ENCODE data around the gene SH3TC2. TPM values are rescaled to one million over a fixed set of nuclear protein-coding genes. Genes with fewer than 3 reads are reported as not detected.
"Not testable (repeated sequence)": the region's sequence is repeated elsewhere in the genome, so short reads cannot be mapped to it uniquely, and the experiment has no call there.

Gene SH3TC2
- 1 to 10 TPM; 1.3 to 3.2 (median 1.4) TPM for polyA plus RNA-seq (ENCODE audit: insufficient read depth in 1 of 5, insufficient read length in 5 of 5, low replicate concordance in 1 of 5)
- long read RNA-seq, donor 1 = 0 reads
- long read RNA-seq, donor 2 = 0 reads
- long read RNA-seq, donor 3 = 0 reads
- long read RNA-seq, donor 4 = 0 reads
- long read RNA-seq, donor 5 = 0 reads
- long read RNA-seq, donor 6 = 0 reads
- long read RNA-seq, donor 7 = 0 reads
- long read RNA-seq, donor 8 = 0 reads

DNA sequence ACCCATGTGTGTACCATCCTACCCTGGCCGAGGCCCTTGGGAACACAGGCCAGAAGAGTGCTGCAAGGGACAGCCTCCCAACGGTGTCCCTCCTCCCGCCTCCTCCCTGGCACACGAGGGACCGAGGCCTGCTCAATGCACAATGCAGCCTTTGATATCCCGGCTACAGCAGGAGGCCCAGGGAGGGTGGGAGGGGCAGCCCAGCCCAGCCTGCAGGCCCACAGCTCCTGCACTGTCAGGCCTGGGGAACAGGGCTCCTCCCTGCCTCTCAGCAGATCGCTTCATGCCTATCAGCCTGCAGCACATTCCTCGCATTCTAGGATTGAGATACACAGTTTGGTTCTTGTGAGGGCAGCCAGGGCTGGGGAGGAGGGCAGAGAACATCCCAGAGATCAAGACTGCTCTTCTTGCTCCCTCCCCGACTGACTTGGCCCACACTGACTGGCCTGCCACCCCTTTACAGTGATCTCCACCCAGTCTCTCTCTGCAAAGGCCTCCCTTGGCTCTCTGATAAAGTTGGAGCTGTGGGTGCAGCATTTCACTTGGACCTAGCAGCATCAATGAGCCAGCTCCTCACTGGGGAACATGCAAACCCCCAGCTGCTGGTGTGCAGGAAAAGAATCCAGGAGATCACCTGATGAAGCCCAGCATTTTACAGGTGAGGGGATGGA, at the start of gene SH3TC2:
Gene SH3TC2, minus strand, starts transcription at position 46 of the 671 bp plus-strand sequence. Its CDS starts 40 bp downstream, at position 6.
- DNase-seq = no peak

DNA sequence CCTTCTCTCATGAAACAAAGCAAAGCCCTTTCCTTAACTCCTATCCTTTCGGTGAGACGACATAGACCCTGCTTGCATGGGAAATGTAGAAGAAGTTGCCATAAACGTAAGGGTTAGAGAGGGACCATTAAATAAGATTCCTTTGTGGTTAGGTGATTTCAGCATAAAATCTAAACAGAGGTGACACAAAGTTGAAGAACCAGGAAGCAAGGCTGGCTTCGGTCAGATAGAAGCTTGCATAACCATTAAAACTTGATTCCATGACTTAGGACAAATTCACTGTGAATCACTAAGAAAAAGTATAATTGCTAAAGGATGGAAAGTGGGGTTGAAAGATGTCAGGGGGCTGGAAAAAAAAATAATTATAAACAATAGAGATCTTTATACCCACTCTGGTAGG, 47.5 kb upstream of the SH3TC2 start:
- no peak for DNase-seq

GRCh38 chr5:149108651-149109280, 45.9 kb upstream of the SH3TC2 start:
- DNase-seq = no peak

DNA sequence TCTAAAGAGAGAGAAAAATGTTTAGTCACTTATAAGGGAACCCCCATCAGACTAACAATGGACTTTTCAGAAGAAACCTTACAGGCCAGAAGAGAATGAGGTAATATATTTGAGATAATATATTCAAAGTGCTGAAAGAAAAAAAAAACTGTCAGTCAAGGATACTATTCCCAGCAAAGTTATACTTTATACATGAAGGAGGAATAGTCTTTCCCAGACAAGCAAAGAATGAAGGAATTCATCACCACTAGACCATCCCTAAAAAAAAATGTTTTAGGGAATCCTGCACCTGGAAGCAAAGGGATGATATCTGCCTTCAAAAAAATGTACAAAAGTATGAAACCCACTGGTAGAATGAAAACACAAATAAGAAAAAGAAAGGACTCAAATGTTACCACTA, 37.5 kb upstream of the SH3TC2 start:
- no peak for DNase-seq

GRCh38 chr5:149099920-149100319, 37.1 kb upstream of the SH3TC2 start:
- DNase-seq = no peak

- DNase-seq = no peak
Measured at GRCh38 chr5:149094996-149095395, 32.1 kb upstream of the SH3TC2 start.

DNA sequence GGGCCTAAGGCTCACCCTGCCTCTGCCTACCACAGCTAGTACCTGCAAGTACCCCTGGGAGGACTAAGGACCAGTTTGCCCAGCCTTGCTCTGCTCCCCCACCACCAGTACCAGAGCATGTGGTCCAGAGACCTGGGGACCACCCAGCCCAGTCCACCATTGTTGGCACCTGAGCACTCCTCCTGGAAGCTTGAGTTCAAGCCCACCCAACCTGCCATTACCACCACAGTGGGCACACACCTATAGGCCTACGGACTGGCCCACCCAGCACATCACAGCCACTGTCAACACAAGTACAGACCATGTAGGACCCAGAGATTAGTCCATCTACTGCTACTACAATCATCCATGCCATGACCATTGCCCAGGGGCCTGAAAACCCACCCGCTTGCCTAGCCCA, 30.8 kb upstream of the SH3TC2 start:
- DNase-seq = no peak

- DNase-seq = no peak
Measured at GRCh38 chr5:149089796-149090195, 26.9 kb upstream of the SH3TC2 start.

DNA sequence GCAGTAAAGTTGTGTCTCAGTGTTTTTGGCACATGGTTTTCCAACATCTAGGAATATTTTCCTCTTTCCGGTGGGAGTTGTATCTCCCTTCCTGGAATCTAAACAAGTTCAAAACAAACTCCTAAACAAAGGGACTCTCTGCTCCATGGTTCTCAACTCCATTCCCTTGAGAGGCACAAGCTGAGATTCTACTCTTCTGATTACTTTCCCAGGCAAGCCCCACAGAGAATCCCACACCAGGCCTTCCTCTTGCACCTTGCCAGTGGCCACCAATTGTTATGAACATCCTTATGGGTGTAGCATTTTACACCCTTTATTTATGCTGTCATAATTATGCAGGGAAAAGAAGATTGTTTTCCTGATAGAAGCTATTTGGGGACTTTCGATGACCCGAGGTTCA, 25.8 kb upstream of the SH3TC2 start:
- no peak for DNase-seq

DNA sequence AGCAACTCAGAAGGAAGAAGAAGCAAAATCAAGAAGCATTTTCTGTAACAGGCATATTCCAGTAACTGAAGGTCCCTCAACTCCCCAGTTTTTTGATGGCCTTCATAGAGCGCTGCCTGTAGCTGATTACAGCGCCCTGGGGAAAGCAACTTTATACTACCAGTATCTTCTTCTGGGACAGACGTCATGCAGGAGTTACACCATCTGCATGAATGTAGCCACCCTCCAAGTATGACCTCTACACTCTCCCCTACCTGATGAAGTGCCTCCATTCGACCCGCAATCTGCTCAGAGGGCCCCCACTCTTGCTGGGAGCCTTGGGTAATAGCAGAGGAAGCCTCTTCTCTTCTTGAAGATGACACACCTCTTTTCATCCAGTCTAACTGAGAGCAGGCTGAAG, 21.0 kb upstream of the SH3TC2 start:
- no peak for DNase-seq

DNA sequence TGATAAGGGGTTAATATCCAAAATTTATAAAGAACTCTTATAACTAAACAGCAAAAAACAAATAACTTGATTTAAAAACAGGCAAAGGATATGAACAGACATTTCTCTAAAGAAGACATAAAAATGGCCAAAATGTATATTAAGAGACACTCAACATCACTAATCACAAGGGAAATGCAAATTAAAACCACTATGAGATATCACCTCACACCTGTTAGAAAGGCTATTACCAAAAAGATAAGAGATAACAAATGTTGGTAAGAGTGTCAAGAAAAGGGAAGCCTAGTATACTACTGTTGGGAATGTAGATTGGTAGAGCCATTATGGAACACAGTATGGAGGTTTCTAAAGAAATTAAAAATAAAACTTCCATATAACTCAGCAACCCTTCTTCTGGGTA, 19.4 kb upstream of the SH3TC2 start:
- DNase-seq = no peak

- no peak for DNase-seq
Measured at GRCh38 chr5:149080294-149080693, 17.4 kb upstream of the SH3TC2 start.

DNA sequence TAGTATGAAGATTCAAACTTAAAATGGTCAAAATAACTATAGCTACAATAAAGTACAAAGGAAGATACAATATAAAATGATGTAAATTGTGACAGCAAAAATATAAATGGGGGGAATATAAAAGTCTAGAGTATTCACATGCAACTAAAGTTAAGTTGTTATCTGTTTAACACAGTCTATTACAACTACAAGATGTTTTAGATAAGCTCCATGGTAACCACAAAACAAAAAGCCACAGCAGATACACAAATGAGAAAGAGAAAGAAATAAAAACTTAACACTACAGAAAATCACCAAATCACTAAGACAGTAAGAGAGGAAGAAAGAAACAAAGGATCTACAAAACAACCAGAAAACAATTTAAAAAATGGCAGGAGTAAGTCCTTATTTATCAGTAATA, 17.0 kb upstream of the SH3TC2 start:
- DNase-seq = no peak

DNA sequence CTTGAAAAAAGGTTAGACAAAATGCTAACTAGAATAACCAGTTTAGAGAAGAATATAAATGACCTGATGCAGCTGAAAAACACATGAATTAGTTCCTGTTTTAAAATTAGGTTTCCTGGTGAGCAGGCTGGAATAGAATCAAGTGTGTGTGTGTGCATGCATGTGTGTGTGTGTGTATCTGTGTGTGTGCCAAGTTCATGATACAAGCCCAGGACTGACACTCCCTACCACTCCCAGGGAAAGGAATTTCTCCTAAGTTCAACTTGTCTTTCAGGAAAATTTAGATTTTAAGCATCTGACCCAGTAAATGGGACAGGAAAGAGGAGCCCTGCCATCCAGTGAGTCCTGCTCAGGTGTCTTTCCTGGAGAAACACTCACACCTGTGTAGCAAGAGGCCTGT, 11.2 kb upstream of the SH3TC2 start:
- DNase-seq = not testable (repeated sequence)

- no peak for DNase-seq
Measured at GRCh38 chr5:149073213-149073612, 10.4 kb upstream of the SH3TC2 start.

GRCh38 chr5:149072791-149073190, 9.9 kb upstream of the SH3TC2 start:
- no peak for DNase-seq

DNA sequence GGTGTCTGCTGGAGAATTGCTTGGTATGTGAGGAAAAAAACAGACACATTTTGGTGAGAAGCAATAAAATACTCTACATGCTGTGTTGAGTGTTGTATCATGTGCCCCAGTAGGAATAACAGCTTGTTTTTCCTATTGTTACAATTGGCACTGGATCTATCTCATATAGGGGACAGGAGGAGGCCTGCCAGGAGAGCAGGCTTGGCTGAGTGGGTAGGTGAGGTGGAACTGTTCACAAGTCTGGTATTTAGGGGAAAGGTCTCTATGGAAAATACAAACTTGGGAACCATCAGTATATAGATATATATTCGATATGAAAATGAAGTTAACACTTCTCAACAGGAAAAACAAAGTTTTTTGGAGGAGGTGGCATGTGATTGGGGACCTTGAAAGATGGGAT, 9.5 kb upstream of the SH3TC2 start:
- DNase-seq = no peak

- DNase-seq = no peak
Measured at GRCh38 chr5:149071756-149072155, 8.9 kb upstream of the SH3TC2 start.

- DNase-seq = no peak
Measured at GRCh38 chr5:149071216-149071615, 8.4 kb upstream of the SH3TC2 start.

DNA sequence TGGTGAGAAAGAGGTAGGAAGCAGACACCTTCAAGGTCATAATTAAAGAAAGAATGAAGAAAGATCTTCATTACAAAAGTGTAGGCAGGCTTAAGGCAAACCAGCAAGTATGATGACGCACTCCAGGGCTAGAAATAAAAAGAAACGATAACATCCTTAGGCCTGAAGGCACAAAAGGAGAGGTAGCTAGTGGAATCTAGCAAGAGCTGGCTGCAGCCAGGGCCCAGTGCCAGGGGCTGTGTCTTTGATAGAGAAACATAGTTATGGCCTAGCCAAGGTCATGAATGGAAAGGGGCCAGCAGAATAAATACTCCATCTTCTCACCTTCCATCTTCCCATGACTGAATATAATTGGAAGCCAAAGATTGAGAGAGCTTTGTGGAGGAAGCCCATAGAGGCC, 6.8 kb upstream of the SH3TC2 start:
- no peak for DNase-seq

DNA sequence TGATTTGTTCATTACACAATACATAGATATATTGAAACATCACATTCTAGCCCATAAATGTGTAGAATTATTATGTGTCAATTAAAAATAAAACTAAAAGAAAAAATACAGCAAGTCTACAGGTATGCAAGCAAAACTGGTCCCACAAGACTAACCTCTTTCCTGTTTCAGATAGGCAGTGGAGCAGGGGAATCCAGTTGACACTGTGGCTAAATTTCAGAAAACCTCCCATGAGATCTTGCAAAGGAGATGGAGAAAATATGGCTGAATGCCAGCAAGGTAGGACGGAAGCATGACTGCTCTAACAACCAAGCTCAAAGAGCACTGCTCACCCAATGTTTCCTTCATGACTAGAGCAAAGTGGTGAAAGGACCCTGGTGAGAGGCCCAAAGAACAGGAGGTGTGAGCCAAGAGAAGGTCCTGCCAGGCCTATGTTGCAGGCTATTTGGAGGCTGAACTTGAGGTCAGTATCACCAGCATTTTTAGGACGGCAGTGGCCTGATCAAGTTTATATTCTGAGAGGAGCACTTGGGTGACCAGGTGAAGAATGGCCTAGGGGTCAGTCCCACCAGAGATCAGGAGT, 1.1 kb upstream of the SH3TC2 start:
- no peak for DNase-seq

DNA sequence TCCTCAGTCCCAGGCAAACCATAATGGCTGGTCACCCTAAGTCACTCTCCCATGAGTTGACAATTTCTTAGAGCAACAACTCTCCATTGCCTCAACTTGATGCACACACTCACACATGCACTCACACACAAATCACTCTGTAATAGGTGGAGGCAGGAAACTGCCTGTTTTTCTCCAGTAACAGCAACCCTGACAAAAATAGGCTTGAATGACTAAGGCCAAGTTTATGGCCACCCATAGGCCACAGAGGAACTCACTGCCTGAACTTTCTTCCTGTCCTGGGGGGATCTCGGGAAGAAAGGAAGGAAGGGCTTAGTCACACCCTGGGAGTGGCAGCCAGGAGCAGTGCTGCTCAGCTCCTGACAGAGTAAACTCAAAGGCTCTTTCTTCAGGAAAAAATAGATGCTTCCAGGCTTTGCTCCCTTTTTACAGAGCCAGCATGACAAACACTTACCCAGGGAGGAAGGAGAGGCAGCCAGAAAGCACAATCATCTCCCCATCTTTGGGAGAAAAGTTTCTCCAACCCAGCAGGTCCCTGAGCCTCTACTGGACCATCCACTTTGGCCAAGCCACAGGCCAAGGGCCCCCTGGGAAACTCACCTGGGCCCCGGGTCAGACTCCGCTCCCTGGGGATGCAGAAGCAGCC, 368 bp downstream of the SH3TC2 start:
- no peak for DNase-seq

GRCh38 chr5:149061341-149061740, 1.5 kb downstream of the SH3TC2 start:
- DNase-seq = no peak

All from right lung (tissue), 10 donors.